Activated CD4-positive, alpha-beta T cell treated with anti-CD3 and anti-CD28 coated beads for 1 hour (primary cell): ENCODE results near the gene NOX4.
"Not testable (repeated sequence)": the region's sequence is repeated elsewhere in the genome, so short reads cannot be mapped to it uniquely, and the experiment has no call there.

ENCODE experiments used
- DNase-seq: peaks from one replicate; pipeline ENCODE4 v3.0.0-alpha.2; 2020

The NOX4 gene

DNA sequence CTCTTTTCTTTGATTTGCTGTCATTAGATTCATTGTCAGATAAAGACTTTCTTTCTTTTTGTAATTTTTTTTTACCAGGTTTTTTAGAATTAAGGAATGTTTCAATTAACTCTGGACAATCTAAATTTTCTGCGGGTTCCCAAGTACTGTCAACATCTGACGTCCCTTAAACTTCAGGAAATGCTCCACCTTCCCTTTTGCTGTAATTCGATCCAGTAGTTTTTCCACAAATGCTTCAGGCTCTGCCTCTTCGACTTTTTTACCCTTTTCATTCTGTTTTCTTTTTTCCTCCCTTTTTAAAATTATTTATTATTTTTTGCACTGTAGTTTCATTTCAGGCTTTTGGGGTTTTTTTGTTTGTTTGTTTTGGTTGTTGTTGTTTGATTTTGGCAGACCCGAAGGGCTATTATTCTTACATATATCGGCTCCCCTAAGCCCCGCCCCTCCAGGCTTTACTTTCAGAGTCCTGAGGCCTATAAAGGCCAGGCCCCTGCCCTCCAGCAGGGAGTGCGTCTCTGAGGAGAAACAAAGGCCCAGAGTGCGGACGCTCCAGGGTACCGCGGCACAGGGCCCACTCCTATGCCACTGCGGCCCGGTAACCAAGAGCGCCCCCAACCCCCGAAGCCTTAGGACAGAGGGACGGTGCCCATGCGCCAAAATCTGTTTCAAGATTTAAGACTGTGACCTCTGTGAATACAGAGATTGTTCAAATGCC is 197.1 kb downstream of the NOX4 start:
- DNase-seq, result no peak

DNA sequence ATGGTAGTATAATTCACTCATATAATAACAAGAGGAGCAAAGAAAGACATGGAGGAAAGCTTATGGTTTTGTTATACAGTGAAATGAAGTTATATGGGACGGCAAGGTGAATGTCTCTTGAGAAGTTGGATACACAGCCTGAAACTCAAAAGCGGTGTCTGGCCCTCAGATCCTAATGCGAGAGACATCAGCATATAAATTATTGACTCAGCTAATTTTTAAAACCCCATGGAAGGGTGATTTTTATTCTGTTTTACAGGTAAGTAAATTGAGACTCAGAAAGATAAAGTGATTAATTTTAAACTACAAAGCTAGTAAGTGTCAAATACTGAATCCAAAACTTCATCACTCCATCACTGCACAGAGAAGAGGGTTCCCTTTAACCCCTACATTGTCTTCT is 203.2 kb downstream of the NOX4 start:
- not testable (repeated sequence) for DNase-seq

DNA sequence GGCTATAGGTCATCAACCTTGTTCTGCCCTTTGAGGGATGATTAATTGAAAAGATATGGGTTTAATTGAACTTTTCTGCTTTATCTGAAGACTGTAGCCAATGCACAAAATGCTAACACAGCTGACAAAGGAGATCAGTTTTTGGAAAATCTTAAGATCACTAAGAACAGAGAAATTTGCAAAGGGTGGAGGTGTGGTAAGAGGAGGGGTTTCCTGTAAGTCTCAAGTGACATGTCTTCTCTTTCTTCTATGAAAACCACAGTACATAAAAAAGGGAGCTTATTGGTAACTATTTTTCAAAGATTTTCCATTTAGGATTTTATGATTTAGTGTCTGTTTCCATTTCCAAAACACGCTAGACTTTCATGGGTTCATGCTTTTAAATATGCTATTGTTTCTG is 204.6 kb downstream of the NOX4 start:
- not testable (repeated sequence) for DNase-seq

DNA sequence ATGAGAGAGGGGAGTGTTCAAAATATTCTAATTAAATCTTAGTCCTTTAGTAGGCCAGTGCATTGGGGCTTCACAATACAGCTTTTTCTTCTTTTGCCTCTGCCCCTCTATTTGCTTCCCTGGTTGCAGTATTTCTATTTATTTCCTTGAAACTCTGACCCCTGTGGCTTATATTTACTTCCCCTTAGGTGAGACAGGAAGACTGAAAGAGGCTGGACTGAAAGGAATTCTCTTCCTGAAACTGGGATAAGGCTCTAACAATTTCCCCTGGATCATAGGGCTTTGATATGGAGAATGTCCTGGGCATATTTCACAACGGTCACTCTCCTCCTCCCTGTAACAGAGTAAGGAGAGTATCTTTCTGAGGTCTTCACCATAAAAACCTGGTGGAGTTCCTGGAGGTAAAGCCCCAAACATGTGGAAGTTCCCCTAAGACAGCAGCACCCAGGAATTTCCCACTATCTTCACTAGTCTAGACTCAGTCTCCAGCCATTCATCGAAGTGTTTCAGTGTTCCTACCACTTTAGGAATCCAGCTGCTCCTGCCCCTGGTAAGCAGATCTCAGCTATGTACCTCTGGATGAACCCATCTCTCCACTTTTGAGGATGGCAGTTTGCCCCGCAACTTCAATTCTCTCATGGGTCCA is 210.0 kb downstream of the NOX4 start:
- DNase-seq, result not testable (repeated sequence)

DNA sequence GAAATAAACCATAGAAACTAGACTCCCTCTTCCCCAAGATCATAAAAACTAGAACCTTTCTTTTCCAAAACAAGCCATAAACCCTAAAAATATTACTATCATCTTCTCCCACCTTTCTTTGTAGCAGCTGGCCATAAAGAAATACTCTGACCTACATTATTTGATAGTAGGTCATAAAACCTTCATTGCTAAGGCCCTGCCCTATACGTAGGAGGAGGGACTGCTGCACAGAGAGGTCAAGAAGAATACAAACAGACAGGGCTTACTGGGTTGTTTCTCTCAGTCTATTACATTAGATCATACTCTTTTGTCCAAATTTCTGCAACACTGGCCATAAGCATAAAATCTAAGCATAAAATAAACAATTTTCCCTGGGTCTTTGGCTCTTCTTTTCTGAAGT is 212.0 kb downstream of the NOX4 start:
- no peak for DNase-seq

DNA sequence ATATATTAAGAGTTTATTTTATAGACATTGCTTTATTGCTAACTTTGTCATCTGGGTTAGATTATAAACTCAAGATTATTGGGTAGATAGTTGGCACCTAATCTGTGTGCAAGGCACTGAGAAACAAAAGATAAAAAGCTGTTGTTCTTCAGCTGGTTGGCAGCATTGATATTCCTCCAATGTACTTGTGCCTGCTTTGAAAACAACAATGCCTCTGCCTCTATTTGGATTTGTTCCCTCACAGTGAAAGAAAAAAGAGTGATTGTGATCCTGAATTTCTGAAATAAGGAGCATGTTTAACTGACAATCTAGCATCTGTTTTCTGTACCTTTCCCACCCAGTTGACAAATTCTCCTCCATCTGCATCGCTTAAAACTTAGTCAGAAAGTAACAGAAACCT is 215.2 kb downstream of the NOX4 start:
- DNase-seq, result no peak
